PC-3 (cell line): Measurements from ENCODE around the gene MYOZ1. TPM values are rescaled to one million over a fixed set of nuclear protein-coding genes. Genes with fewer than 3 reads are reported as not detected.

Experiments used
- ATAC-seq: fragments of 200-7000 bp; cut with Tn5 transposase; 2 replicates; pipeline ENCODE4 v1.9.1; 2020; ENCODE audit warnings: mild to moderate bottlenecking, moderate library complexity
- BruUV-seq: library from RNA; stranded (reverse); fragments of 400-500 nt; replicated peaks from 2 replicates; lab custom pipeline; 2021; lab: Mats Ljungman, UMichigan
- CTCF ChIA-PET: fragments of 300-600 bp; sonication (Branson Sonifier 250); formaldehyde crosslinking; loops from one replicate; lab custom pipeline; 2022; ENCODE audit warnings: antibody characterized with exemption; lab: Charles Lee
- POLR2A ChIA-PET: fragments of 300-600 bp; sonication (Branson Sonifier 250); formaldehyde crosslinking; loops from one replicate; lab custom pipeline; 2022; ENCODE audit warnings: antibody characterized with exemption; ENCODE audit not compliant: unreplicated experiment; lab: Charles Lee
- DNase-seq: peaks from one replicate; pipeline ENCODE4 v3.0.0-alpha.2; 2015
- H2AFZ ChIP-seq: fragments of 300-600 bp; sonication (generic); 2 replicates; pipeline ENCODE4 v1.6.0; 2016; ENCODE audit warnings: antibody characterized with exemption, low read length
- H3F3A ChIP-seq: fragments of 300-600 bp; sonication (generic); one replicate; pipeline ENCODE4 v1.6.0; 2017; ENCODE audit warnings: antibody characterized with exemption, low read length, control low read depth, mild to moderate bottlenecking; ENCODE audit not compliant: unreplicated experiment
- H3K27ac ChIP-seq: fragments of 300-600 bp; sonication (generic); 2 replicates; pipeline ENCODE4 v1.5.1; 2016; ENCODE audit warnings: mild to moderate bottlenecking, low read length
- H3K27me3 ChIP-seq: fragments of 300-600 bp; sonication (generic); 2 replicates; pipeline ENCODE4 v1.6.1; 2016; ENCODE audit warnings: low read length, mixed read lengths
- H3K36me3 ChIP-seq: fragments of 300-600 bp; sonication (generic); 2 replicates; pipeline ENCODE4 v1.6.1; 2016; ENCODE audit warnings: low read depth, mixed run types, low read length, mixed read lengths
- H3K4me1 ChIP-seq: fragments of 300-600 bp; sonication (generic); 2 replicates; pipeline ENCODE4 v1.5.1; 2016; ENCODE audit warnings: low read length; ENCODE audit not compliant: insufficient read depth
- H3K4me2 ChIP-seq: fragments of 300-600 bp; sonication (generic); 2 replicates; pipeline ENCODE4 v1.6.0; 2016; ENCODE audit warnings: low read length
- H3K4me3 ChIP-seq: fragments of 300-600 bp; sonication (generic); 2 replicates; pipeline ENCODE4 v1.5.1; 2016; ENCODE audit warnings: mild to moderate bottlenecking, low read length, mixed read lengths
- H3K79me2 ChIP-seq: fragments of 300-600 bp; sonication (generic); 2 replicates; pipeline ENCODE4 v1.6.1; 2017; ENCODE audit warnings: low read length, mixed read lengths
- H3K9ac ChIP-seq: fragments of 300-600 bp; sonication (generic); 2 replicates; pipeline ENCODE4 v1.6.0; 2016; ENCODE audit warnings: mild to moderate bottlenecking, low read length
- H3K9me2 ChIP-seq: fragments of 300-600 bp; sonication (generic); replicated peaks from 2 replicates; pipeline ENCODE4 v1.6.1; 2016; ENCODE audit warnings: mixed run types, low read length, mixed read lengths
- H3K9me3 ChIP-seq: fragments of 300-600 bp; sonication (generic); 2 replicates; pipeline ENCODE4 v1.6.1; 2016; ENCODE audit warnings: low read length, mixed read lengths
- H4K20me1 ChIP-seq: fragments of 300-600 bp; sonication (generic); 2 replicates; pipeline ENCODE4 v1.6.1; 2016; ENCODE audit warnings: low read length, mixed read lengths
- CTCF ChIP-seq: fragments of 300-600 bp; sonication (generic); conservative IDR thresholded peaks from 2 replicates; pipeline ENCODE4 v1.5.1; 2017; ENCODE audit warnings: antibody characterized with exemption, low read depth, mild to moderate bottlenecking, low read length
- EZH2 ChIP-seq: fragments of 300-600 bp; sonication (generic); IDR thresholded peaks from one replicate; pipeline ENCODE4 v1.6.1; 2017; ENCODE audit warnings: antibody characterized with exemption, mild to moderate bottlenecking, low read length; ENCODE audit not compliant: unreplicated experiment
- EZH2phosphoT487 ChIP-seq: fragments of 300-600 bp; sonication (generic); IDR thresholded peaks from 2 replicates; pipeline ENCODE4 v1.6.1; 2018; ENCODE audit warnings: mild to moderate bottlenecking, antibody characterized with exemption, low read length, borderline replicate concordance
- intact Hi-C: fragments of 100-400 bp; cut with micrococcal nuclease; formaldehyde crosslinking; loops from 2 replicates; pipeline ENCODE4 v1.9.0; 2023
- total RNA-seq: library from RNA; depleted of rRNA; stranded (reverse); fragments of >200 nt; gene quantifications from 2 replicates; pipeline ENCODE4 v1.2.3, GENCODE V29; 2014

MYOZ1 gene
- total RNA-seq, 1 experiment from 2014 or later: not detected

DNA sequence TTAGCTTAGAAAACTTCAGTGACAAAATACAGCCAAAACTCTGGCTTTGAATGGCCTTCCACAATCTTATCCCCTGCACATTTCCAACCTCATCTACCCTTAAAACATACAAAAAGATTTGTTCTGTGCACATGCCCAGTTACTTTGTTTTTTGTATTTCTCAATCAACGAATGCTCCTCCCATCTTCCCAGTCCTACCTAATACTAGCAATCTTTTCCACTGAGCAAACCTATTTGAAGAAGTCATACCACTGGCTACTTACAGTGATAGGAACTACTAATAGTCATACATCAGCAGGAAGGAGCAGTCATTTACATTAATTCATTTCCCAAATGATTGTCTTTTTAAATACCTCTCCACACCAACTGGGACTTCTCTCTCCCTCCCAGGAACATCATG, 52.6 kb downstream of the MYOZ1 start:
- no peaks in the 10 kb centered on the region for H3K27me3 ChIP-seq
- peak overlapping the region; percentile 15 for H3K4me2 ChIP-seq
- no peaks in the 10 kb centered on the region for H3K9me2 ChIP-seq
- H3F3A ChIP-seq: peaks cover 33% of the 10 kb centered on the region
- peaks cover 45% of the 10 kb centered on the region for H3K79me2 ChIP-seq
- ATAC-seq (no peak), DNase-seq (peak; percentile 43)
- H3K27ac ChIP-seq: no peak overlapping the region
- H4K20me1 ChIP-seq: peaks cover 4% of the 10 kb centered on the region
- peaks cover 8% of the 10 kb centered on the region for H3K36me3 ChIP-seq
- ChIA-PET POLR2A (interaction anchor here (1.0 kb wide), 1 partner anchor 11 kb away, joined by 3 read pairs; no protein-coding TSS in a partner anchor), CTCF (no interaction called here)
- peaks cover 8% of the 10 kb centered on the region; the same call in 1 of the 2 replicates for H3K9me3 ChIP-seq
- no TSS peak for BruUV-seq
- H2AFZ ChIP-seq: no peak overlapping the region
- H3K4me3 ChIP-seq: no peak overlapping the region
- intact Hi-C loops: no loop called here
- no peak for TF ChIP-seq EZH2
- TF ChIP-seq CTCF: no peak
- TF ChIP-seq EZH2phosphoT487: no peak
- H3K9ac ChIP-seq: no peak overlapping the region
- H3K4me1 ChIP-seq: peaks cover 81% of the 10 kb centered on the region

- POLR2A ChIA-PET: interaction anchor here (0.5 to 2.0 kb wide), 15 partner anchors 9 to 1520 kb away, joined by 3 to 14 read pairs (median 4); partner anchors contain the start of genes DNAJC9 and PPP3CB
- TF ChIP-seq CTCF: no peak
- TF ChIP-seq EZH2: no peak
- no peak for TF ChIP-seq EZH2phosphoT487
- Histone ChIP-seq H3K27me3 (no peaks in the 10 kb centered on the region), H4K20me1 (peaks cover 4% of the 10 kb centered on the region), H3K4me1 (peaks cover 68% of the 10 kb centered on the region), H3K4me3 (peak overlapping the region; percentile 19), H3K9ac (peak overlapping the region; percentile 1; the same call in 1 of the 2 replicates), H2AFZ (no peak overlapping the region), H3F3A (peaks cover 20% of the 10 kb centered on the region), H3K36me3 (peaks cover 8% of the 10 kb centered on the region), H3K9me3 (peaks cover 8% of the 10 kb centered on the region; the same call in 1 of the 2 replicates), H3K27ac (peak overlapping the region; percentile 66), H3K9me2 (no peaks in the 10 kb centered on the region), H3K4me2 (peak overlapping the region; percentile 62), H3K79me2 (peaks cover 45% of the 10 kb centered on the region)
- CTCF ChIA-PET: interaction anchor here (0.5 to 1.2 kb wide), 5 partner anchors 9 to 57 kb away, joined by 3 to 8 read pairs (median 5); no protein-coding TSS in a partner anchor
- DNase-seq (peak; percentile 100), ATAC-seq (peak; percentile 75)
- no TSS peak for BruUV-seq
- intact Hi-C loops: loop anchor here (1.0 to 2.0 kb wide), 3 partner anchors 10 to 174 kb away; no protein-coding TSS in a partner anchor
These were observed 54.7 kb downstream of the MYOZ1 start for GRCh38 chr10:73586583-73586984.

DNA sequence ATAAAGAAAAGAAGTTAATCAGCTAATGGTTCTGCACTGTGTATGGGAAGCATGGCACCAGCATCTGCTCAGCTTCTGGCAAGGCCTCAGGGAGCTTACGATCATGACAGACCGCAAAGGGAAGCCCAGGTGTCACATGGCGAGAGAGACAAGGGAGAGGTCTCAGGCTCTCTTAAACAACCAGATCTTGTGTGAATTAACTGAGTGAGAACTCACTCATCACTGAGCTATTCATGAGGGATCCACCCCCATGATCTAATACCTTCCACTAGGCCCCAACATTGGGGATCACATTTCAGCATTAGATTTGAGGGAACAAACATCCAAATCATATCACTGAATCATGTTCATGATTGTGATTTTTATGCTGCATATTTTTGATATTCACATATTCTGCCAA, 55.9 kb downstream of the MYOZ1 start:
- Histone ChIP-seq H3K4me2 (no peak overlapping the region), H3K9me3 (peaks cover 8% of the 10 kb centered on the region; the same call in 1 of the 2 replicates), H3K9ac (no peak overlapping the region), H3F3A (peaks cover 11% of the 10 kb centered on the region), H3K4me3 (no peak overlapping the region; the same call in 1 of the 2 replicates), H3K36me3 (peaks cover 8% of the 10 kb centered on the region), H3K79me2 (peaks cover 47% of the 10 kb centered on the region), H4K20me1 (peaks cover 4% of the 10 kb centered on the region), H3K27me3 (no peaks in the 10 kb centered on the region), H3K9me2 (no peaks in the 10 kb centered on the region), H3K27ac (0 out of 2 replicates have a peak overlapping the region, but pooled peaks have one; percentile 66), H2AFZ (no peak overlapping the region), H3K4me1 (peaks cover 56% of the 10 kb centered on the region)
- ChIA-PET CTCF (no interaction called here), POLR2A (interaction anchor here (2.0 kb wide), 1 partner anchor 16 kb away, joined by 11 read pairs; no protein-coding TSS in a partner anchor)
- TF ChIP-seq EZH2phosphoT487: no peak
- TF ChIP-seq CTCF: no peak
- no peak for TF ChIP-seq EZH2
- intact Hi-C loops: no loop called here
- DNase-seq (peak; percentile 68), ATAC-seq (no peak)
- BruUV-seq: no TSS peak
